NCI-H524 (cell line): ENCODE results near the gene XRCC4.

Source experiments
- DNase-seq, 2 experiments: peaks; one replicate each; lab custom pipeline; 2025; lab: John Stamatoyannopoulos, UW

XRCC4 gene

GRCh38 chr5:83387041-83387440 is 309.7 kb downstream of the XRCC4 start:
- DNase-seq, result no peak

- no peak for DNase-seq
Measured at GRCh38 chr5:83388608-83389007, 311.3 kb downstream of the XRCC4 start.

DNA sequence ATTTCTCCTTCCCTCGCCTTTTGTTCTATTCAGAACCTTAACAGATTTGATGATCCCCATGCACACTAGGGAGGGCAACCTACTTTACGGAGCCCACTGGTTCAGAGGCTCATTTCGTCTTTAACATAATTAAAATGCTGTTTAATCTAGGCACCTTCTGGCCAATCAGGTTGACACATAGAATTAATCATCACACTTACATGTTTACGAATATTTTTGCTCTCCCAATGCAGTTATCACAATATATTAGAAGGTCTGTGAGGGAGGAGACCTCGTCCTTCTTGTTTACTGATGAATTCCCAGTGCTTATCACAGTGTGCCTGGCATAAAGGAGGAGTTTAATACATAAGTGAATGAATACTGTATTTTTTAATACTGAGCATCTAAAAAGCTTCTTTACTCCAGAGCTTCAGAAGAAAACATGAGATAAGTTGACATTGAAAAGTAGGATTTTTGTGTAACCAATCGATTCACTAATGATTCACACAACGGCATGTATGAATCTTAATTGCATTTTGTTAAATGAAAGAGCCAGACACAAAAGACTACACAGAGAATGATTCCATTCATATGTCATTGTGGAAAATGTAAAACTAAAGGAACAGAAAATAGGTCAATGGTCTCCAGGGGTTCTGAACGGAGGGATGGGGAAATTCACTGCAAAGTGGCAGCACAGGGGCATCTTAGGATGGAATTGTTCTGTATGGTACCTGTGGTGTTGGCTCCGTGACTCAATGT is 315.6 kb downstream of the XRCC4 start:
- no peak for DNase-seq

DNA sequence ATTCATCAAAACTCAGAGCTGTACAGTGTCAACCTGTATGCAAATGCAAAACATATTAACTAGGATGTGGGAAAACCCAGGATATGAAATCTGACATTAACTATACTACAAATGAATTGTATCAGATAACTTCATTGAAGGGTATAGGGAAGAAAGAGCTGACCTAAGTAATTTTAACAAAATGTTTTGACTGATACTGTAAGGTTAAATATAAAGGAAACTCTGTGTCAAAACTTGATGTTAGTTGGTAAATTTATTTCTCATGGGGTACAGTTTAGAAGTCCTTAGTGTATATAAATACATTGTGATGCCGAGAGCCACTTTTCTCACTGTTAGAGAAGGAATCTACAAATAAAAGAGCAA is 316.1 kb downstream of the XRCC4 start:
- DNase-seq, result no peak

DNA sequence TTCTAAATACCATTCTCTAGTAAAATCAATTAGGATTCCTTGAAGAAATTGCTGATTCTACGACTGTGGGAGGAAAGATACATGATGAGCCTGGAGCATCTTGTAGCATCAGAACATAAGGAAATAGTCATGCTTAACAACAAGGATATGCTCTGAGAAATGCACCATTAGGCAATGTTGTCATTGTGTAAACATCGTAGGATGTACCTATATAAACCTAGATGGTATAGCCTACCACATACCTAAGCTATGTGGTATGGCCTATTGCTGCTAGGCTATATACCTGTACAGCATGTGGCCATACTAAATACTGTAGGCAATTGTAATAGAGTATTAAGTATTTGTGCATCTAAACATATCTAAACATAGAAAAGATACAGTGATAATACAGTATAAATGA is 316.8 kb downstream of the XRCC4 start:
- DNase-seq, result no peak

GRCh38 chr5:83396662-83397061 is 319.3 kb downstream of the XRCC4 start:
- no peak for DNase-seq

GRCh38 chr5:83397658-83398057 is 320.3 kb downstream of the XRCC4 start:
- DNase-seq, result no peak

DNA sequence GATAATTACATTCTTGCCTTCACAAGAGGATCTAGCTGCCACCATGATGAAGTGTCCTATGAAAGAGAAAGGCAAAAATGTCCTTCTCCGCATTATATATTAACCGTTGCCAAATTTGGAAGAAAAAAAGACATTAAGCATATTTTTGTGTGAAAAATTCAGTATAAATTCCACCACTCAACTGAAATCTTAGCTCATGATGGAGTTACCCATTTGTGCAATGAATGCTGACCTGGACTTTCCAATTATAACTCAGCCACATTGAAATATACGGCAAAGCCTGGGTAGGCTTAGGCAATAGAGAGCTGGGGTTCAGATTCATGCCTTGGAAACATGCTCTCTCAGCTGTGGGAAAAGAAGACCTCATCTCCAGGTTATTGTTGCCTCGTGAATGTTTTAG is 322.9 kb downstream of the XRCC4 start:
- no peak for DNase-seq

DNA sequence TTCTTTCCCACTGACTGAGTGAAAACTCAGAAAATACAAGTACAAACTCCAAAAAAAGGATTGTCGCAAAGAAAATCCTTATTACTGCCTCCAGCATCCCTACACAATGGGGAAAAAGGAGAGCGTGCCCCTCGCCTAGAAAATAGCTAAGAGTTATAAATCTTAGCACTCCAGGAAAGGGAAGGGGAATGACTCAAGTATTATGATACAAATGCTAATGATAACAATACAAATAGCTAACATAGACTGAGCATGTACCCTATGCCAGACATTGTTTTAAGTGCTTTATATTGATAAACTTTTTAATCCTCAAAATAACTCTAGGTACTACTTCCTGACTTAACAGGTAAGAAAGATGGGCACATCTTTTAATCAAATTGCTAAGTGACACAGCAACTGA is 323.4 kb downstream of the XRCC4 start:
- no peak for DNase-seq

GRCh38 chr5:83401122-83401731 is 323.9 kb downstream of the XRCC4 start:
- no peak for DNase-seq

GRCh38 chr5:83401775-83402174 is 324.4 kb downstream of the XRCC4 start:
- DNase-seq, result no peak
